Endothelial cell of hepatic sinusoid (primary cell): ENCODE results near the gene COL13A1.

Experiments
- in situ Hi-C: cut with HindIII; loops from 2 replicates; pipeline ENCODE4 v1.10.0; 2017; ENCODE audit warnings: low sequenced_read_pairs

COL13A1 gene

GRCh38 chr10:69843923-69844322, 42.2 kb downstream of the COL13A1 start:
- in situ Hi-C loops = loop anchor here (5.0 kb wide), 1 partner anchor 52 kb away; no protein-coding TSS in a partner anchor

- in situ Hi-C loops = loop anchor here (5.0 kb wide), 1 partner anchor 52 kb away; no protein-coding TSS in a partner anchor
These were observed 43.0 kb downstream of the COL13A1 start for GRCh38 chr10:69844698-69845097.

- in situ Hi-C loops = no loop called here
These were observed 44.0 kb downstream of the COL13A1 start for GRCh38 chr10:69845574-69846292.

- in situ Hi-C loops = no loop called here
These were observed 44.7 kb downstream of the COL13A1 start for GRCh38 chr10:69846293-69846921.

- in situ Hi-C loops = no loop called here
These were observed 45.8 kb downstream of the COL13A1 start for GRCh38 chr10:69847458-69847857.

- in situ Hi-C loops = no loop called here
These were observed 46.2 kb downstream of the COL13A1 start for GRCh38 chr10:69847883-69848282.

GRCh38 chr10:69848454-69848853, 46.7 kb downstream of the COL13A1 start:
- in situ Hi-C loops = no loop called here

GRCh38 chr10:69849825-69850224, 48.1 kb downstream of the COL13A1 start:
- in situ Hi-C loops = no loop called here

- in situ Hi-C loops = no loop called here
These were observed 48.7 kb downstream of the COL13A1 start for GRCh38 chr10:69850440-69850839.

- in situ Hi-C loops = no loop called here
These were observed 49.6 kb downstream of the COL13A1 start for GRCh38 chr10:69851306-69851705.

GRCh38 chr10:69853064-69853463, 51.4 kb downstream of the COL13A1 start:
- in situ Hi-C loops = no loop called here

- in situ Hi-C loops = no loop called here
These were observed 53.0 kb downstream of the COL13A1 start for GRCh38 chr10:69854511-69855345.

GRCh38 chr10:69855346-69856111, 53.8 kb downstream of the COL13A1 start:
- in situ Hi-C loops = no loop called here

- in situ Hi-C loops = no loop called here
These were observed 55.0 kb downstream of the COL13A1 start for GRCh38 chr10:69856601-69857166.

GRCh38 chr10:69858201-69858600, 56.5 kb downstream of the COL13A1 start:
- in situ Hi-C loops = no loop called here

- in situ Hi-C loops = loop anchor here (5.0 kb wide), 1 partner anchor 33 kb away; no protein-coding TSS in a partner anchor
These were observed 58.6 kb downstream of the COL13A1 start for GRCh38 chr10:69860271-69860670.

- in situ Hi-C loops = loop anchor here (5.0 kb wide), 1 partner anchor 34 kb away; no protein-coding TSS in a partner anchor
These were observed 59.8 kb downstream of the COL13A1 start for GRCh38 chr10:69861251-69862240.

- in situ Hi-C loops = loop anchor here (5.0 kb wide), 1 partner anchor 36 kb away; no protein-coding TSS in a partner anchor
These were observed 61.3 kb downstream of the COL13A1 start for GRCh38 chr10:69862882-69863530.
